ENCODE results near the gene CELSR1. TPM values are rescaled to one million over a fixed set of nuclear protein-coding genes. Genes with fewer than 3 reads are reported as not detected.
A peak's percentile ranks its signal among the peaks of the same experiment; 100 is the strongest.

The CELSR1 gene
- total RNA-seq, 1 experiment from 2014 or later: 30.7 TPM

- DNase-seq (ENCODE audit: low read depth, low spot score) (no peak), ATAC-seq (peak; percentile 61)
- Histone ChIP-seq H3K4me1 (ENCODE audit: control insufficient read depth, insufficient read depth, low read length) (peaks cover 45% of the 10 kb centered on the region), H3K36me3 (ENCODE audit: control insufficient read depth, insufficient read depth, low read length) (no peaks in the 10 kb centered on the region), H3K27me3 (ENCODE audit: control insufficient read depth, insufficient read depth, low read length) (no peaks in the 10 kb centered on the region), H3K27ac (ENCODE audit: low read length) (peak overlapping the region; percentile 77), H3K9me3 (ENCODE audit: control insufficient read depth, insufficient read depth, low read depth, low read length) (no peaks in the 10 kb centered on the region), H3K4me3 (ENCODE audit: low read depth in 2 of 2, low read length in 2 of 2) (peak overlapping the region; percentile 46 to 52)
- ChIA-PET CTCF (no interaction called here), POLR2A (no interaction called here)
- BruUV-seq (replicated peaks): no TSS peak
- in situ Hi-C loops (cut with HindIII; ENCODE audit: low pct_unique_long_range_greater_than_20kb, low sequenced_read_pairs): no loop called here
- intact Hi-C loops (cut with micrococcal nuclease; ENCODE audit: unreplicated experiment): no loop called here
- TF ChIP-seq, protein P1, sequence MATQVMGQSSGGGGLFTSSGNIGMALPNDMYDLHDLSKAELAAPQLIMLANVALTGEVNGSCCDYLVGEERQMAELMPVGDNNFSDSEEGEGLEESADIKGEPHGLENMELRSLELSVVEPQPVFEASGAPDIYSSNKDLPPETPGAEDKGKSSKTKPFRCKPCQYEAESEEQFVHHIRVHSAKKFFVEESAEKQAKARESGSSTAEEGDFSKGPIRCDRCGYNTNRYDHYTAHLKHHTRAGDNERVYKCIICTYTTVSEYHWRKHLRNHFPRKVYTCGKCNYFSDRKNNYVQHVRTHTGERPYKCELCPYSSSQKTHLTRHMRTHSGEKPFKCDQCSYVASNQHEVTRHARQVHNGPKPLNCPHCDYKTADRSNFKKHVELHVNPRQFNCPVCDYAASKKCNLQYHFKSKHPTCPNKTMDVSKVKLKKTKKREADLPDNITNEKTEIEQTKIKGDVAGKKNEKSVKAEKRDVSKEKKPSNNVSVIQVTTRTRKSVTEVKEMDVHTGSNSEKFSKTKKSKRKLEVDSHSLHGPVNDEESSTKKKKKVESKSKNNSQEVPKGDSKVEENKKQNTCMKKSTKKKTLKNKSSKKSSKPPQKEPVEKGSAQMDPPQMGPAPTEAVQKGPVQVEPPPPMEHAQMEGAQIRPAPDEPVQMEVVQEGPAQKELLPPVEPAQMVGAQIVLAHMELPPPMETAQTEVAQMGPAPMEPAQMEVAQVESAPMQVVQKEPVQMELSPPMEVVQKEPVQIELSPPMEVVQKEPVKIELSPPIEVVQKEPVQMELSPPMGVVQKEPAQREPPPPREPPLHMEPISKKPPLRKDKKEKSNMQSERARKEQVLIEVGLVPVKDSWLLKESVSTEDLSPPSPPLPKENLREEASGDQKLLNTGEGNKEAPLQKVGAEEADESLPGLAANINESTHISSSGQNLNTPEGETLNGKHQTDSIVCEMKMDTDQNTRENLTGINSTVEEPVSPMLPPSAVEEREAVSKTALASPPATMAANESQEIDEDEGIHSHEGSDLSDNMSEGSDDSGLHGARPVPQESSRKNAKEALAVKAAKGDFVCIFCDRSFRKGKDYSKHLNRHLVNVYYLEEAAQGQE (IDR thresholded peaks at IDR 0.05; ENCODE audit: insufficient read depth in 1 of 2, low read depth in 2 of 2, low read length in 1 of 2): no peak
Measured at GRCh38 chr22:46576556-46577367, 39.3 kb upstream of the CELSR1 start.

- ATAC-seq (peak; percentile 39), DNase-seq (ENCODE audit: low read depth, low spot score) (no peak)
- Histone ChIP-seq H3K27me3 (ENCODE audit: control insufficient read depth, insufficient read depth, low read length) (no peaks in the 10 kb centered on the region), H3K9me3 (ENCODE audit: control insufficient read depth, insufficient read depth, low read depth, low read length) (no peaks in the 10 kb centered on the region), H3K4me3 (ENCODE audit: low read depth in 2 of 2, low read length in 2 of 2) (peak overlapping the region; percentile 41 to 52), H3K36me3 (ENCODE audit: control insufficient read depth, insufficient read depth, low read length) (no peaks in the 10 kb centered on the region), H3K27ac (ENCODE audit: low read length) (peak overlapping the region; percentile 77), H3K4me1 (ENCODE audit: control insufficient read depth, insufficient read depth, low read length) (peaks cover 39% of the 10 kb centered on the region)
- intact Hi-C loops (cut with micrococcal nuclease; ENCODE audit: unreplicated experiment): no loop called here
- CTCF ChIA-PET: no interaction called here
- in situ Hi-C loops (cut with HindIII; ENCODE audit: low pct_unique_long_range_greater_than_20kb, low sequenced_read_pairs): no loop called here
- POLR2A ChIA-PET: no interaction called here
- TF ChIP-seq CTCF (IDR thresholded peaks at IDR 0.05) (no peak), TCF7L2 (IDR thresholded peaks at IDR 0.05; ENCODE audit: low read depth, low read length) (no peak), SIN3A (IDR thresholded peaks at IDR 0.05; ENCODE audit: borderline replicate concordance, insufficient read depth, low read depth, low read length) (no peak), POLR2AphosphoS5 (IDR thresholded peaks at IDR 0.05; ENCODE audit: low read depth, low read length) (no peak)
- TF ChIP-seq, protein P1 (IDR thresholded peaks at IDR 0.05; ENCODE audit: insufficient read depth in 1 of 2, low read depth in 2 of 2, low read length in 1 of 2): no peak
- no TSS peak for BruUV-seq (replicated peaks)
Measured at GRCh38 chr22:46575911-46576555, 38.6 kb upstream of the CELSR1 start.
